OCI-LY3 (cell line): Measurements from ENCODE around the gene CHST8.

Source experiments
- EZH2phosphoT487 ChIP-seq: fragments of 200-600 bp; shearing (Covaris generic); IDR thresholded peaks from 2 replicates; pipeline ENCODE4 v1.6.1; 2018; ENCODE audit warnings: antibody characterized with exemption, mixed run types, low read depth
- TF ChIP-seq, protein P1 (sequence below): fragments of 200-600, 300-600 bp; sonication (generic); IDR thresholded peaks from 2 replicates; pipeline ENCODE4 v1.5.1; 2014; ENCODE audit warnings: antibody characterized with exemption, low read length, low read depth

DNA sequence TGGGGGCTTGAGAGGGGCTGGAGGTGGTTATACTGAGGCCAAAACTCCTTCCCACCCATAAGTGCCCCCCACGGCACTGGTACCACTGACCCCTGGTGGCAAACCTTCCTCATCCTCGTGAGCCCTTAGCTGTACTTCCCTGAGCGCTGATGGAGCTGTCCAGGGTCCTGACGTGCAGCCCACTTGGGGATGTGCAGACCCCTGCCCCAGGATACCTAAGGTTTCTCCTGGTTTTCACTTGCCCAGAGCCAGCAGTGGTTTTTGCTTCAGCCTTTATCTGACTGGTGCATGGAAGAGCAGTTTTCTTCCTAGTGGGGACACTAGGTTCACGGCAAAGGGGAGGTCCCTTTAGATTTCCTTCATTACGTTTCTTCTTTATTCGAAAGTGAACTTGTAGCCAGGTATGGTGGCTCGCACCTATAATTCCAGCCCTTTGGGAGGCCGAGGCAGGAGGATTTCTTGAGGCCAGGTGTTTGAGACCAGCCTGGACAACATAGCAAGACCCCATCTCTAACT lies 146.2 kb downstream of the CHST8 start:
- TF ChIP-seq, protein P1, sequence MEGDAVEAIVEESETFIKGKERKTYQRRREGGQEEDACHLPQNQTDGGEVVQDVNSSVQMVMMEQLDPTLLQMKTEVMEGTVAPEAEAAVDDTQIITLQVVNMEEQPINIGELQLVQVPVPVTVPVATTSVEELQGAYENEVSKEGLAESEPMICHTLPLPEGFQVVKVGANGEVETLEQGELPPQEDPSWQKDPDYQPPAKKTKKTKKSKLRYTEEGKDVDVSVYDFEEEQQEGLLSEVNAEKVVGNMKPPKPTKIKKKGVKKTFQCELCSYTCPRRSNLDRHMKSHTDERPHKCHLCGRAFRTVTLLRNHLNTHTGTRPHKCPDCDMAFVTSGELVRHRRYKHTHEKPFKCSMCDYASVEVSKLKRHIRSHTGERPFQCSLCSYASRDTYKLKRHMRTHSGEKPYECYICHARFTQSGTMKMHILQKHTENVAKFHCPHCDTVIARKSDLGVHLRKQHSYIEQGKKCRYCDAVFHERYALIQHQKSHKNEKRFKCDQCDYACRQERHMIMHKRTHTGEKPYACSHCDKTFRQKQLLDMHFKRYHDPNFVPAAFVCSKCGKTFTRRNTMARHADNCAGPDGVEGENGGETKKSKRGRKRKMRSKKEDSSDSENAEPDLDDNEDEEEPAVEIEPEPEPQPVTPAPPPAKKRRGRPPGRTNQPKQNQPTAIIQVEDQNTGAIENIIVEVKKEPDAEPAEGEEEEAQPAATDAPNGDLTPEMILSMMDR: peak; percentile 33
- no peak for TF ChIP-seq EZH2phosphoT487
